ENCODE data around the gene RPL11. TPM values are rescaled to one million over a fixed set of nuclear protein-coding genes. Genes with fewer than 3 reads are reported as not detected.

RPL11 gene
- total and polyA plus RNA-seq, 10 of the 15 experiments (the other 5 are each of a cell fraction or from before 2014, with no cell fraction given) = 968 to 4,611 (median 2,521) TPM

DNA sequence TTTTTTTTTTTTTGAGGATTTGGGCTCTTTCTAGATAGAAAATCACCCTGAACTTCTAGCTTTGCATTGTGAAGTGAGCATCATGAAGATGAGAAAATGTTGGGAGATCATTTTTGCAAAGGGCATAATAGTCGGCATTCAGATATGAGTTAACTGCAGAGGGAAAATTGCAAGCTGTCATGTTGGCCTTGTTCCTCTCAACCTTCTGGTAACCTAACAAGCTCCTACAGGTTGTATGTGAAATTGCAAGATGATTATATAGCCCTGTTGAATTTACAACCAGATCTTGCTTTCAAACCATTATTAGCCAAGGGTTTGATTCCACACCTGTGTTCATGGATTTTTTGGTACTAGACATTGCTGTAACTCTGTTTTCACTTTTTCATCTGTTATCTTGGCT is 53.9 kb downstream of the RPL11 start:
- peak; percentile 96 for FAIRE-seq
- Histone ChIP-seq H3K4me1 (ENCODE audit: control insufficient read depth, insufficient read depth, low read length) (peaks cover 6% of the 10 kb centered on the region), H3K4me2 (ENCODE audit: control insufficient read depth, insufficient read depth) (peak overlapping the region; percentile 91), H2AFZ (ENCODE audit: control insufficient read depth, low read depth, low read length) (no peak overlapping the region), H4K20me1 (ENCODE audit: control insufficient read depth, insufficient read depth) (no peaks in the 10 kb centered on the region), H3K9me3 (replicated peaks; ENCODE audit: control insufficient read depth, insufficient read depth, low read length) (no peaks in the 10 kb centered on the region), H3K79me2 (ENCODE audit: control insufficient read depth, insufficient read depth, low read length) (peaks cover 65% of the 10 kb centered on the region), H3K9ac (ENCODE audit: control insufficient read depth, insufficient read depth, low read length) (peak overlapping the region; percentile 80; the same call in 1 of the 2 replicates), H3K27ac (ENCODE audit: control insufficient read depth, insufficient read depth) (peak overlapping the region; percentile 73), H3K4me3 (peak overlapping the region; percentile 84), H3K36me3 (ENCODE audit: control insufficient read depth in 2 of 2, insufficient read depth in 2 of 2, low read length in 1 of 2) (peaks cover 0 to 9% of the 10 kb centered on the region in 2 experiments; a peak in 1 of 4 replicates), H3K27me3 (replicated peaks in 1 of 2; ENCODE audit: control insufficient read depth in 2 of 2, insufficient read depth in 2 of 2, low read length in 1 of 2) (no peaks in the 10 kb centered on the region)
- DNase-seq (ENCODE audit: low read depth, low spot score) = no peak
- ATAC-seq = peak; percentile 61
- ChIA-PET POLR2A (interaction anchor here (0.6 to 3.8 kb wide), 14 partner anchors 11 to 1159 kb away, joined by 3 to 29 read pairs (median 4); no protein-coding TSS in a partner anchor), RAD21 (ENCODE audit: unreplicated experiment) (interaction anchor here (0.7 to 6.6 kb wide), 16 partner anchors 9 to 206 kb away, joined by 3 to 51 read pairs (median 4); partner anchors contain the start of gene RPL11), CTCF (interaction anchor here (0.7 to 11.3 kb wide), 14 partner anchors 12 to 110 kb away, joined by 3 to 155 read pairs (median 6); partner anchors contain the start of genes PITHD1 and RPL11), SMC1A (ENCODE audit: uncharacterized antibody, unreplicated experiment) (interaction anchor here (1.0 to 8.2 kb wide), 14 partner anchors 8 to 249 kb away, joined by 3 to 137 read pairs (median 4); partner anchors contain the start of gene RPL11)
- 6% methylated on average over 1 of the region's 1 CpG for WGBS (ENCODE audit: insufficient coverage, insufficient replicate concordance, low lambda C conversion rate, missing lambda C conversion rate)
- in situ Hi-C loops (cut with MboI) = loop anchor here (5.0 kb wide), 1 partner anchor 53 kb away; the partner anchor contains the start of gene RPL11
- intact Hi-C loops (cut with micrococcal nuclease; ENCODE audit: unreplicated experiment) = loop anchor here (2.0 kb wide), 3 partner anchors 17 to 47 kb away; no protein-coding TSS in a partner anchor
- TF ChIP-seq PML (IDR thresholded peaks at IDR 0.05; ENCODE audit: low read length) (no peak), KAT2A (conservative IDR thresholded peaks at IDR 0.05; ENCODE audit: control insufficient read depth, low read depth, low read length) (no peak), E4F1 (IDR thresholded peaks at IDR 0.05; ENCODE audit: borderline replicate concordance, partially characterized antibody) (no peak), MTA3 (IDR thresholded peaks at IDR 0.05; ENCODE audit: borderline replicate concordance, low read length) (no peak), ZBTB11 (CRISPR knock-in tag; IDR thresholded peaks at IDR 0.05) (no peak), SMC3 (IDR thresholded peaks at IDR 0.05; ENCODE audit: borderline replicate concordance, low read length) (peak; percentile 34; the same call in 1 of the 2 replicates), NFYB (IDR thresholded peaks at IDR 0.05; ENCODE audit: insufficient read depth, low read depth, low read length) (no peak), SMARCA5 (IDR thresholded peaks at IDR 0.05) (peak; percentile 18; the same call in 1 of the 2 replicates), EGR1 (IDR thresholded peaks at IDR 0.05; ENCODE audit: borderline replicate concordance in 1 of 2, low read depth in 2 of 2, low read length in 2 of 2) (no peak), BACH1 (IDR thresholded peaks at IDR 0.05; ENCODE audit: borderline replicate concordance) (no peak), CTCF (IDR thresholded peaks at IDR 0.05 in 2 of 3, conservative IDR thresholded peaks at IDR 0.05 in 1 of 3; ENCODE audit: control insufficient read depth in 2 of 3, extremely low read depth in 1 of 3, insufficient read depth in 1 of 3, low read depth in 3 of 3, low read length in 3 of 3) (peak; percentile 44 to 63 (median 48); a peak in 5 of 6 replicates), RAD21 (IDR thresholded peaks at IDR 0.05; ENCODE audit: insufficient read depth, low read depth, low read length) (peak; percentile 50)
- BruUV-seq (replicated peaks) = no TSS peak

All from GM12878 (cell line).